ENCODE results near the gene PRG2. TPM values are rescaled to one million over a fixed set of nuclear protein-coding genes. Genes with fewer than 3 reads are reported as not detected.
A peak's percentile ranks its signal among the peaks of the same experiment; 100 is the strongest.

The PRG2 gene
- total and polyA plus RNA-seq, 9 of the 15 experiments (the other 6 are each of a cell fraction or from before 2014, with no cell fraction given), result 1.8 to 78.0 (median 26.6) TPM

DNA sequence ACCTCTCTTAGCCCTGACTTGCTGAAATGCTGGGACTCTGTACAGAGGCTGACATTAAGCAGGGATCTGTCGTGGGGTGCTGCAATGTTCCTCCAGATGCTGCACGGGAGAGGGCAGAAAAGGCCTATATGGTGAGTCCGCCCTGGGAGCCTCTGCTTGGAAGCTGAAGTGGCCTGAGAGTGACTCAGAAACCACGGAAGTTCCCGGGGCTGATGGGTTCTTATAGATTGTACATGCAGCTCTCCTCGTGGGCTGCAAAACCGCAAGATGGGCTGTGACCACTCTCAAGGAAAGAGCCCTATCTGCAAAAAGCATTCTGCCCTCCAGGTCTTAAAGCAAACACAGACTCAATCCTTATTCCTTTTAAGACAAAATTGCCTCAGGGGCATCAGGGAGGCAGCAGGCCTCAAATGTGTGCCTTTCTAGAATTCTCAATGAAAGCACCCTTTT is 42.3 kb upstream of the PRG2 start:
- Histone ChIP-seq H3K36me3 (ENCODE audit: control insufficient read depth, insufficient read depth, low read length) (no peaks in the 10 kb centered on the region), H4K20me1 (replicated peaks; ENCODE audit: control insufficient read depth, insufficient read depth, low read length) (no peaks in the 10 kb centered on the region), H3K9me1 (ENCODE audit: control insufficient read depth, insufficient read depth, low read length) (no peaks in the 10 kb centered on the region), H3K4me1 (replicated peaks in 1 of 2; ENCODE audit: control insufficient read depth in 2 of 2, insufficient read depth in 2 of 2, low read length in 2 of 2) (peaks cover 14 to 54% of the 10 kb centered on the region in 2 experiments), H3K79me2 (ENCODE audit: control insufficient read depth, insufficient read depth, low read length) (no peaks in the 10 kb centered on the region), H3K27ac (ENCODE audit: extremely low read depth, low read depth, low read length) (peak overlapping the region; percentile 24), H3K4me2 (ENCODE audit: insufficient read depth, low read length) (peak overlapping the region; percentile 58), H3K9me3 (replicated peaks; ENCODE audit: control insufficient read depth, insufficient read depth, low read depth, low read length) (no peaks in the 10 kb centered on the region), H3K27me3 (ENCODE audit: control insufficient read depth in 2 of 2, insufficient read depth in 2 of 2, low read length in 2 of 2) (no peaks in the 10 kb centered on the region), H3K9ac (ENCODE audit: insufficient read depth in 1 of 2, low read depth in 2 of 2, low read length in 2 of 2) (peak overlapping the region; percentile 47 to 83), H2AFZ (ENCODE audit: low read depth, low read length) (peak overlapping the region; percentile 14), H3K4me3 (no peak overlapping the region)
- ATAC-seq (peak; percentile 86), FAIRE-seq (peak; percentile 96), DNase-seq (ENCODE audit: extremely low read depth in 1 of 4, low spot score in 3 of 4) (peak; percentile 38 to 93 (median 57))
- CTCF ChIA-PET (ENCODE audit: low intra/inter-chr PET ratio), result no interaction called here
- in situ Hi-C loops (cut with MboI), result no loop called here
- intact Hi-C loops (cut with micrococcal nuclease), result loop anchor here (2.0 kb wide), 1 partner anchor 24 kb away; no protein-coding TSS in a partner anchor
- BruUV-seq (replicated peaks), result no TSS peak
- POLR2A ChIA-PET, result interaction anchor here (1.6 to 1.9 kb wide), 2 partner anchors 9 to 85 kb away, joined by 4 read pairs; no protein-coding TSS in a partner anchor
- WGBS (ENCODE audit: insufficient coverage, low coverage, missing lambda C conversion rate), result 4% methylated on average over 7 of the region's 7 CpGs
- TF ChIP-seq NONO (IDR thresholded peaks at IDR 0.05; ENCODE audit: low read depth in 2 of 2, low read length in 1 of 2) (no peak), CEBPG (CRISPR knock-in tag; IDR thresholded peaks at IDR 0.05) (no peak), CEBPG (tag; conservative IDR thresholded peaks at IDR 0.05 in 1 of 2, IDR thresholded peaks at IDR 0.05 in 1 of 2) (no peak), ZNF134 (CRISPR knock-in tag; conservative IDR thresholded peaks at IDR 0.05) (no peak), MED1 (CRISPR knock-in tag; IDR thresholded peaks at IDR 0.05; ENCODE audit: borderline replicate concordance) (no peak), ZNF766 (CRISPR knock-in tag; conservative IDR thresholded peaks at IDR 0.05) (peak; percentile 69), ADNP (tag; IDR thresholded peaks at IDR 0.05) (no peak), ZNF23 (CRISPR knock-in tag; IDR thresholded peaks at IDR 0.05) (no peak), L3MBTL2 (IDR thresholded peaks at IDR 0.05) (peak; percentile 76; the same call in 1 of the 2 replicates), YY1 (IDR thresholded peaks at IDR 0.05; ENCODE audit: borderline replicate concordance in 1 of 3, control insufficient read depth in 1 of 3, extremely low read depth in 1 of 3, insufficient read depth in 3 of 3, insufficient read length in 1 of 3, insufficient replicate concordance in 2 of 3, low read depth in 1 of 3, low read length in 2 of 3) (no peak), SMARCE1 (IDR thresholded peaks at IDR 0.05) (peak; percentile 86), TEAD4 (IDR thresholded peaks at IDR 0.05; ENCODE audit: low read length) (peak; percentile 83), TEAD4 (CRISPR knock-in tag; IDR thresholded peaks at IDR 0.05; ENCODE audit: borderline replicate concordance) (no peak), PML (IDR thresholded peaks at IDR 0.05; ENCODE audit: low read length) (peak; percentile 57; the same call in 1 of the 2 replicates), POLR2H (tag; IDR thresholded peaks at IDR 0.05; ENCODE audit: low read depth) (no peak), ZFX (CRISPR knock-in tag; IDR thresholded peaks at IDR 0.05) (peak; percentile 57; the same call in 1 of the 2 replicates), SMAD4 (CRISPR knock-in tag; conservative IDR thresholded peaks at IDR 0.05) (peak; percentile 62)
- TF ChIP-seq, protein P1, sequence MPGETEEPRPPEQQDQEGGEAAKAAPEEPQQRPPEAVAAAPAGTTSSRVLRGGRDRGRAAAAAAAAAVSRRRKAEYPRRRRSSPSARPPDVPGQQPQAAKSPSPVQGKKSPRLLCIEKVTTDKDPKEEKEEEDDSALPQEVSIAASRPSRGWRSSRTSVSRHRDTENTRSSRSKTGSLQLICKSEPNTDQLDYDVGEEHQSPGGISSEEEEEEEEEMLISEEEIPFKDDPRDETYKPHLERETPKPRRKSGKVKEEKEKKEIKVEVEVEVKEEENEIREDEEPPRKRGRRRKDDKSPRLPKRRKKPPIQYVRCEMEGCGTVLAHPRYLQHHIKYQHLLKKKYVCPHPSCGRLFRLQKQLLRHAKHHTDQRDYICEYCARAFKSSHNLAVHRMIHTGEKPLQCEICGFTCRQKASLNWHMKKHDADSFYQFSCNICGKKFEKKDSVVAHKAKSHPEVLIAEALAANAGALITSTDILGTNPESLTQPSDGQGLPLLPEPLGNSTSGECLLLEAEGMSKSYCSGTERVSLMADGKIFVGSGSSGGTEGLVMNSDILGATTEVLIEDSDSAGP (CRISPR knock-in tag; IDR thresholded peaks at IDR 0.05), result peak; percentile 64; the same call in 1 of the 2 replicates
- TF ChIP-seq, protein P2, sequence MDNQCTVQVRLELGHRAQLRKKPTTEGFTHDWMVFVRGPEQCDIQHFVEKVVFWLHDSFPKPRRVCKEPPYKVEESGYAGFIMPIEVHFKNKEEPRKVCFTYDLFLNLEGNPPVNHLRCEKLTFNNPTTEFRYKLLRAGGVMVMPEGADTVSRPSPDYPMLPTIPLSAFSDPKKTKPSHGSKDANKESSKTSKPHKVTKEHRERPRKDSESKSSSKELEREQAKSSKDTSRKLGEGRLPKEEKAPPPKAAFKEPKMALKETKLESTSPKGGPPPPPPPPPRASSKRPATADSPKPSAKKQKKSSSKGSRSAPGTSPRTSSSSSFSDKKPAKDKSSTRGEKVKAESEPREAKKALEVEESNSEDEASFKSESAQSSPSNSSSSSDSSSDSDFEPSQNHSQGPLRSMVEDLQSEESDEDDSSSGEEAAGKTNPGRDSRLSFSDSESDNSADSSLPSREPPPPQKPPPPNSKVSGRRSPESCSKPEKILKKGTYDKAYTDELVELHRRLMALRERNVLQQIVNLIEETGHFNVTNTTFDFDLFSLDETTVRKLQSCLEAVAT (IDR thresholded peaks at IDR 0.05), result peak in 1 of 2 experiments; percentile 87; a peak in 2 of 4 replicates

All from K562 (cell line).